Osteoblast (primary cell): ENCODE results near the gene ADAM19. TPM values are rescaled to one million over a fixed set of nuclear protein-coding genes. Genes with fewer than 3 reads are reported as not detected.
A peak's percentile ranks its signal among the peaks of the same experiment; 100 is the strongest.

Source experiments
- DNase-seq: peaks from one replicate; pipeline ENCODE4 v3.0.0; 2011; ENCODE audit warnings: low spot score, mixed read lengths; ENCODE audit not compliant: insufficient read length; ENCODE audit errors: missing footprints
- H2AFZ ChIP-seq: 2 replicates; pipeline ENCODE4 v1.6.0; 2011; ENCODE audit warnings: mild to moderate bottlenecking, low read length
- H3K27ac ChIP-seq: 2 replicates; pipeline ENCODE4 v1.5.1; 2011; ENCODE audit warnings: mild to moderate bottlenecking, low read depth, low read length, moderate library complexity
- H3K27me3 ChIP-seq: 2 replicates; pipeline ENCODE4 v1.6.0; 2012; ENCODE audit warnings: mild to moderate bottlenecking, control low read depth, inconsistent platforms, low read length, moderate library complexity; ENCODE audit not compliant: insufficient read depth
- H3K36me3 ChIP-seq: 2 replicates; pipeline ENCODE4 v1.5.1; 2011; ENCODE audit warnings: mild to moderate bottlenecking, low read length, control low read depth, moderate library complexity; ENCODE audit not compliant: insufficient read depth
- H3K4me1 ChIP-seq: 2 replicates; pipeline ENCODE4 v1.5.1; 2011; ENCODE audit warnings: mild to moderate bottlenecking, low read length, control low read depth, moderate library complexity; ENCODE audit not compliant: insufficient read depth
- H3K4me2 ChIP-seq: 2 replicates; pipeline ENCODE4 v1.6.0; 2011; ENCODE audit warnings: mild to moderate bottlenecking, low read length; ENCODE audit not compliant: insufficient read depth
- H3K4me3 ChIP-seq: fragments of 200-600 bp; sonication (generic); 3 replicates; pipeline ENCODE4 v1.5.1; 2012; ENCODE audit warnings: mild to moderate bottlenecking, low read length, inconsistent platforms; ENCODE audit not compliant: insufficient read depth
- H3K79me2 ChIP-seq: 2 replicates; pipeline ENCODE4 v1.6.0; 2012; ENCODE audit warnings: mild to moderate bottlenecking, low read length, control low read depth, inconsistent platforms; ENCODE audit not compliant: insufficient read depth
- H3K9me3 ChIP-seq: 2 replicates; pipeline ENCODE4 v1.5.1; 2011; ENCODE audit warnings: low read depth, low read length, control low read depth
- H4K20me1 ChIP-seq: 2 replicates; pipeline ENCODE4 v1.6.0; 2012; ENCODE audit warnings: mild to moderate bottlenecking, low read length, control low read depth; ENCODE audit not compliant: insufficient read depth
- total RNA-seq: library from RNA; depleted of rRNA; stranded (reverse); fragments of >200 nt; gene quantifications from 2 replicates; pipeline ENCODE4 v1.2.3, GENCODE V29; 2012
- TF ChIP-seq, protein P1 (sequence below): IDR thresholded peaks from 2 replicates; pipeline ENCODE4 v1.5.1; 2011; ENCODE audit warnings: mild to moderate bottlenecking, low read depth, low read length, moderate library complexity; ENCODE audit errors: extremely low read depth

Gene ADAM19, protein sequence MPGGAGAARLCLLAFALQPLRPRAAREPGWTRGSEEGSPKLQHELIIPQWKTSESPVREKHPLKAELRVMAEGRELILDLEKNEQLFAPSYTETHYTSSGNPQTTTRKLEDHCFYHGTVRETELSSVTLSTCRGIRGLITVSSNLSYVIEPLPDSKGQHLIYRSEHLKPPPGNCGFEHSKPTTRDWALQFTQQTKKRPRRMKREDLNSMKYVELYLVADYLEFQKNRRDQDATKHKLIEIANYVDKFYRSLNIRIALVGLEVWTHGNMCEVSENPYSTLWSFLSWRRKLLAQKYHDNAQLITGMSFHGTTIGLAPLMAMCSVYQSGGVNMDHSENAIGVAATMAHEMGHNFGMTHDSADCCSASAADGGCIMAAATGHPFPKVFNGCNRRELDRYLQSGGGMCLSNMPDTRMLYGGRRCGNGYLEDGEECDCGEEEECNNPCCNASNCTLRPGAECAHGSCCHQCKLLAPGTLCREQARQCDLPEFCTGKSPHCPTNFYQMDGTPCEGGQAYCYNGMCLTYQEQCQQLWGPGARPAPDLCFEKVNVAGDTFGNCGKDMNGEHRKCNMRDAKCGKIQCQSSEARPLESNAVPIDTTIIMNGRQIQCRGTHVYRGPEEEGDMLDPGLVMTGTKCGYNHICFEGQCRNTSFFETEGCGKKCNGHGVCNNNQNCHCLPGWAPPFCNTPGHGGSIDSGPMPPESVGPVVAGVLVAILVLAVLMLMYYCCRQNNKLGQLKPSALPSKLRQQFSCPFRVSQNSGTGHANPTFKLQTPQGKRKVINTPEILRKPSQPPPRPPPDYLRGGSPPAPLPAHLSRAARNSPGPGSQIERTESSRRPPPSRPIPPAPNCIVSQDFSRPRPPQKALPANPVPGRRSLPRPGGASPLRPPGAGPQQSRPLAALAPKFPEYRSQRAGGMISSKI
- 12.1 and 14.5 TPM in 2 replicates for total RNA-seq

DNA sequence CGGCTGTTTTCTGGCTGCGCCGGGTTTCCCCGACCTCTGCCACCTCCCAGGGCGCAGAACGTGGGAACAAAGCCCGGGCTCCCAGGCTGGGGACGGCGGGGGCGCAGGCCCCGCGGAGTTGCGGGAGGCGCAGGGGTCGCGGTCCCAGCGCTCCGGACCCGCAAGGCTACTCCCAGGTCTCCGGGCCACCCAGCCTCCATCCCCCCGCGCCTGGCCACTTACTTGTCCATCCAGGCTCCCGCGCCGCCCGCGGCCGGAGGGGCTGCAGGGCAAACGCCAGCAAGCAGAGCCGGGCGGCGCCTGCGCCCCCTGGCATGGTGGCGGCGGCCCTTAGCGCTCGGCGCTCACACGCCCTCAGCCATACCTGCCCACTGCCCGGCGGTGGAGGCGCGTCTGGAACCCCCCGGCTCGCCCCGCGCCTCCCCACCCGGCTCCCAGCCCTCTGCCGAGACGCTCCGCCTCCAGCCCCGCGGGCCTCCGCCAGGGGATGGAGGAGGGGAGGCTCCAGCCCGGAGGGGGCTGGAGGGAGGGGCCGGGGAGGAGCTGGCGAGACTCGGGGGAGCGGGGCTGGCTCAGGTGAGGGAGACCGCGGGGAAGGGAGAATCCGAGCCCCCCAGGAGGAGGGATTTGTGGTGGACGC is at the start of gene ADAM19:
Gene ADAM19 (minus strand): TSS at position 395 of the 640 bp plus-strand sequence. CDS start 79 bp downstream, at position 316.
- peak within 1 kb of the TSS; percentile 87 for H3K4me2 ChIP-seq
- H2AFZ ChIP-seq = peak within 1 kb of the TSS; percentile 89
- H4K20me1 ChIP-seq = peaks cover 3% of the 10 kb centered on the region
- peak; percentile 93 for DNase-seq
- H3K79me2 ChIP-seq = peaks cover 33% of the 10 kb centered on the region
- H3K27me3 ChIP-seq = no peaks in the 10 kb centered on the region
- TF ChIP-seq, protein P1, sequence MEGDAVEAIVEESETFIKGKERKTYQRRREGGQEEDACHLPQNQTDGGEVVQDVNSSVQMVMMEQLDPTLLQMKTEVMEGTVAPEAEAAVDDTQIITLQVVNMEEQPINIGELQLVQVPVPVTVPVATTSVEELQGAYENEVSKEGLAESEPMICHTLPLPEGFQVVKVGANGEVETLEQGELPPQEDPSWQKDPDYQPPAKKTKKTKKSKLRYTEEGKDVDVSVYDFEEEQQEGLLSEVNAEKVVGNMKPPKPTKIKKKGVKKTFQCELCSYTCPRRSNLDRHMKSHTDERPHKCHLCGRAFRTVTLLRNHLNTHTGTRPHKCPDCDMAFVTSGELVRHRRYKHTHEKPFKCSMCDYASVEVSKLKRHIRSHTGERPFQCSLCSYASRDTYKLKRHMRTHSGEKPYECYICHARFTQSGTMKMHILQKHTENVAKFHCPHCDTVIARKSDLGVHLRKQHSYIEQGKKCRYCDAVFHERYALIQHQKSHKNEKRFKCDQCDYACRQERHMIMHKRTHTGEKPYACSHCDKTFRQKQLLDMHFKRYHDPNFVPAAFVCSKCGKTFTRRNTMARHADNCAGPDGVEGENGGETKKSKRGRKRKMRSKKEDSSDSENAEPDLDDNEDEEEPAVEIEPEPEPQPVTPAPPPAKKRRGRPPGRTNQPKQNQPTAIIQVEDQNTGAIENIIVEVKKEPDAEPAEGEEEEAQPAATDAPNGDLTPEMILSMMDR = no peak
- H3K36me3 ChIP-seq = peaks cover 3% of the 10 kb centered on the region
- H3K9me3 ChIP-seq = no peaks in the 10 kb centered on the region
- H3K4me1 ChIP-seq = peaks cover 19% of the 10 kb centered on the region
- peak within 1 kb of the TSS; percentile 74 for H3K27ac ChIP-seq
- peak within 1 kb of the TSS; percentile 89 for H3K4me3 ChIP-seq

DNA sequence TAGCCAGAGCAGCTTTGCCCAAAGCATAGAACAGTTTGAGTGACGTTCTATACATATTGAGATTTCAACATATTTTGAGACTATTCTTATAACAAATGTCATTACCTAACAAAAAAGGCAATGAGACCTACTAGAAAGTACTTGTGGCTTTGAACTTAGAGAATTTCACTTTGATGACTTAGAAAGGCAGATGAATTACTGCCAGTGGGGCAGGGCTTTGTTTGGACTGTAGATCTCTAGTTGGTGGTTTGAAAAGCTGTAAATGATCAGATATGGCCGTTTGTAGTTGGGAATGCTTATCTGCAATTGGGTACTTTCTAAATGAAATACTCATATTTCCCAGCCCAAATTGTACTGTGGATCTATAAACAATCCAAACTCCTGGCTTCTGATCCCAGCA is 48.6 kb upstream of the ADAM19 start:
- H3K4me3 ChIP-seq = no peak overlapping the region
- no peaks in the 10 kb centered on the region for H4K20me1 ChIP-seq
- TF ChIP-seq, protein P1 = no peak
- DNase-seq = no peak
- H3K79me2 ChIP-seq = no peaks in the 10 kb centered on the region
- H3K27me3 ChIP-seq = no peaks in the 10 kb centered on the region
- H3K4me1 ChIP-seq = no peaks in the 10 kb centered on the region
- no peak overlapping the region for H3K27ac ChIP-seq
- H3K9me3 ChIP-seq = no peaks in the 10 kb centered on the region
- H2AFZ ChIP-seq = no peak overlapping the region
- no peak overlapping the region for H3K4me2 ChIP-seq
- no peaks in the 10 kb centered on the region for H3K36me3 ChIP-seq

DNA sequence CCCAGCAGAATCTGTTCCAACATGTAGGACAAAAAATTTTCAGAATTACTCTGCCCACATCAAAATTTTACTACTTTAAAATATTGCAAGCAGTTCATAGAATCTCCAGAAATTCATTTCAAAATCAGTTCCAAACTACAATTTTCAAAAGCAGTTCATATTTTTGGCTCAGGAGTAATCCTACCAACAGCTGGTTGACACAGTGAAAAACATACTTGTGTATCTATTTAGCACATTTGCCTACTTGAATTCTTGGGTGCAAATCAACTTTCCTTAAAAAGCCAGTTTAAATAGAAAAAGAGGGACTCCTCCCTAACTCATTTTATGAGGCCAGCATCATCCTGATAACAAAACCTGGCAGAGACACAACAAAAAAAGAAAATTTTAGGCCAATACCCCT is 45.2 kb upstream of the ADAM19 start:
- H3K4me2 ChIP-seq = no peak overlapping the region
- no peak overlapping the region for H2AFZ ChIP-seq
- no peaks in the 10 kb centered on the region for H3K27me3 ChIP-seq
- H4K20me1 ChIP-seq = no peaks in the 10 kb centered on the region
- TF ChIP-seq, protein P1 = no peak
- no peak for DNase-seq
- no peaks in the 10 kb centered on the region for H3K4me1 ChIP-seq
- no peaks in the 10 kb centered on the region for H3K36me3 ChIP-seq
- no peaks in the 10 kb centered on the region for H3K79me2 ChIP-seq
- no peak overlapping the region for H3K4me3 ChIP-seq
- H3K27ac ChIP-seq = no peak overlapping the region
- no peaks in the 10 kb centered on the region for H3K9me3 ChIP-seq
